NCI-H524 (cell line): Measurements from ENCODE around the gene CCDC183.
"Not testable (repeated sequence)": the region's sequence is repeated elsewhere in the genome, so short reads cannot be mapped to it uniquely, and the experiment has no call there.

Experiments
- DNase-seq, 2 experiments: peaks; one replicate each; lab custom pipeline; 2025; lab: John Stamatoyannopoulos, UW

CCDC183 gene

GRCh38 chr9:136839229-136840139 is 43.3 kb downstream of the CCDC183 start:
- no peak for DNase-seq

- DNase-seq = no peak
Measured at GRCh38 chr9:136840140-136840876, 44.2 kb downstream of the CCDC183 start.

- DNase-seq = peak; percentile 94 to 95
Measured at GRCh38 chr9:136840877-136841645, 44.9 kb downstream of the CCDC183 start.

- DNase-seq = peak; percentile 75 to 78
Measured at GRCh38 chr9:136841646-136842379, 45.7 kb downstream of the CCDC183 start.

- DNase-seq = peak; percentile 75 to 80
Measured at GRCh38 chr9:136842380-136842948, 46.3 kb downstream of the CCDC183 start, which contains the start of gene AJM1. TSS of gene AJM1 (plus strand) at chr9:136842478. CDS start at chr9:136844415, 1,937 bp downstream.

- not testable (repeated sequence) for DNase-seq
Measured at GRCh38 chr9:136843159-136843800, 47.1 kb downstream of the CCDC183 start.

GRCh38 chr9:136843801-136844740 is 47.9 kb downstream of the CCDC183 start:
- DNase-seq = peak in 1 of 2 experiments; percentile 48

- peak in 1 of 2 experiments; percentile 31 for DNase-seq
Measured at GRCh38 chr9:136844761-136845464, 48.8 kb downstream of the CCDC183 start.

- no peak for DNase-seq
Measured at GRCh38 chr9:136845465-136846260, 49.5 kb downstream of the CCDC183 start.

- no peak for DNase-seq
Measured at GRCh38 chr9:136846376-136847087, 50.4 kb downstream of the CCDC183 start.

GRCh38 chr9:136847088-136847825 is 51.1 kb downstream of the CCDC183 start:
- peak in 1 of 2 experiments; percentile 62 for DNase-seq

GRCh38 chr9:136847826-136848392 is 51.8 kb downstream of the CCDC183 start:
- DNase-seq = peak; percentile 56 to 82

GRCh38 chr9:136848393-136849037 is 52.4 kb downstream of the CCDC183 start:
- peak; percentile 73 to 75 for DNase-seq

GRCh38 chr9:136849038-136849959 is 53.2 kb downstream of the CCDC183 start, which contains the start of gene PHPT1:
TSS of gene PHPT1 (plus strand) at chr9:136849409. CDS start at chr9:136849431, 22 bp downstream.
- peak; percentile 99 to 100 for DNase-seq
